ENCODE results near the gene TBC1D23.
"Not testable (repeated sequence)": the region's sequence is repeated elsewhere in the genome, so short reads cannot be mapped to it uniquely, and the experiment has no call there.

TBC1D23 gene

GRCh38 chr3:100310355-100310965 is 49.7 kb downstream of the TBC1D23 start:
- no peak for DNase-seq

DNA sequence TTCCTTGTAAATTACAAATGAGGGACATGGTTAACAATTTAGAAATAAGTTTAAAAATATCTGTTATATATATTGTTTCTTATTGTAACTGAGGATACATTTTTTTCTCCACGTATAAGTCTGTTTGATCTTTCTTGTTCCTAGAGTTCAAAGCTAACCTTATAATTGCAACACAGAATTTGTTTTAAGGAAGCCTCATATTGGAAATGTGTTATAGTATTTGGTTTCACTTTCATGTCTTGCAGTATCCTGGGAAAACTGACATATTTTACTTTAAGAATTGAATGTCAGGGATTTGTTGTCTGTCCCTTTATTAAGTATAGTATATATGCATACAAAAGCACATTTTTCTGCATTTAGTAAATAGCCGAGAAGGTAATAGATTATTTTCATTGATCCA is 50.2 kb downstream of the TBC1D23 start:
- no peak for DNase-seq

DNA sequence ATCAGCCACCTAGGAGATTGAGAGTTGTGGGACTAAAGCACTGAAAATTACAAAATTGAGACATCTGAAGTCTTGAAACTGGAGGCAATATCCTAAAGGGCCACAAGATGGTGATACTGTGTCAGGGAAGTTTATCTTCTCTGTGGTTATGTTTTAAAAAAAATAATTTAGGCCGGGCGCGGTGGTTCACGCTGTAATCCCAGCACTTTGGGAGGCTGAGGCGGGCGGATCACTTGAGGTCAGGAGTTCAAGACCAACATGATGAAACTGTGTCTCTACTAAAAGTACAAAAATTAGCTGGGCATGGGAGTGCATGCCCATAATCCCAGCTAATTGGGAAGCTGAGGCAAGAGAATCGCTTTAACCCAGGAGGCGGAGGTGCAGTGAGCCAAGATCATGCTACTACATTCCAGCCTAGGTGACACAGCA is 55.9 kb downstream of the TBC1D23 start:
- peak; percentile 56 for DNase-seq

- DNase-seq = no peak
Measured at GRCh38 chr3:100317912-100318311, 57.1 kb downstream of the TBC1D23 start.

DNA sequence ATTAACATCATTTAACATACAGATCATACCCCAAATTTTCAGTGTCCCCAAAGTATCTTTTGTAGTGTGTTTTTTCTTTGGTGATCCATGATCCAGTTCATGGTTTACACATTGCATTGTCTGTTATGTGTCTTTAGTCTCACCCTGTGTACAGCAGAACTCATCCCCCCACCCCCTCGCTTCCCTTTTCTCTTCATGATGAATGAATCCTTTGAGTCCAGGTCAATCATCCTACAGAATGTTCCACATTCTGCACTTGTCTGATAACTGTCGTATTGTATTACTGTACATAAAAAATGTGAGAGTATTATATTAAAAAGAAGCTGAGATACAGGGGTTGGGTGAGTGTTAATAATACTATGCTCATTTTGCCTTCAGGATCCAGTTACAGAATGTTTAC is 59.2 kb downstream of the TBC1D23 start:
- no peak for DNase-seq

DNA sequence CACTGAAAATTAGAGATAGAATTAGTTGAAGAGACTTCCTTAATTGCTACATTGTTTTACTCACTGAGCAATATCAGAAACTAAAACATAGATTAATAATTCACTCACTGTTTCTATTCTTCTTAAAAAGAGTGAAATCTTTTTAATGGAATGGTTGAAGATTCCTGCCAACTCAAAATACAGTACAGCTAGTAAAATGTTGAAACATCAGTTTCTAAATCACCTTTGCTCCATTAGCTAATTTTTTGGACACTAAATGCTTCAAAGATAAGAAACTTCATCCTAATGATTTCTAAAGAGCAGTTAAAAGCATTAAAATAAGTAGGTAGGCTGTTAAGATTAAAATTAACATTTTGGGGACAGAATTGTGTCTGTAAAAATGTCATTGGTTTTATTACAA is 63.3 kb downstream of the TBC1D23 start:
- DNase-seq = no peak

DNA sequence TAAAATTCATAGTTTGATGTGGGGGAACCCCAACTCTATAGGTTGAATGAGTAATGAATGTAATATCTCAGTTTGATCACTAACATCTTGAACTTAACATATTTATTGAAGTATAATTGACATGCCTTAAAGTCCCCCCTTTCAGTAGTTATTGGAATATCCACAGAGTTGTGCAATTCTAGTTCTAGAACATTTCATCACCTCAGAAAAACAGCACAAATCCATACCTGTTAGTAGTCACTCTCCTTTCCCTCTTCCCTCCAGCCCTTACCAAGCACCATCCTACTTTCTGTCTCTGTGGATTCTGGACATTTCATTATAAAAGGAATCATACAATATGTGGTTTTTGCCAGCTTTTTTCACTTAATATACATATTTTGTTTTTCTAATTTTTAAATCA is 65.0 kb downstream of the TBC1D23 start:
- no peak for DNase-seq

DNA sequence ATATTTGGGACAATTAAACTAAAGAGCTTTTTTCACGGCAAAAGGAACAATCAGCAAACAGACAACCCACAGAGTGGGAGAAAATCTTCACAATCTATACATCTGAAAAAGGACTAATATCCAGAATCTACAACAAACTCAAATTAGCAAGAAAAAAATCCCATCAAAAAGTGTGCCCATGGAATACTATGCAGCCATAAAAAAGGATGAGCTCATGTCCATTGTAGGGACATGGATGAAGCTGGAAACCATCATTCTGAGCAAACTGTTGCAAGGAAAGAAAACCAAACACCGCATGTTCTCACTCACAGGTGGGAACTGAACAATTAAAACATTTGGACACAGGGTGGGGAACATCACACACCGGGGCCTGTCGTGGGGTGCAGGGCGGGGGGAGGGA is 66.6 kb downstream of the TBC1D23 start:
- DNase-seq = not testable (repeated sequence)

DNA sequence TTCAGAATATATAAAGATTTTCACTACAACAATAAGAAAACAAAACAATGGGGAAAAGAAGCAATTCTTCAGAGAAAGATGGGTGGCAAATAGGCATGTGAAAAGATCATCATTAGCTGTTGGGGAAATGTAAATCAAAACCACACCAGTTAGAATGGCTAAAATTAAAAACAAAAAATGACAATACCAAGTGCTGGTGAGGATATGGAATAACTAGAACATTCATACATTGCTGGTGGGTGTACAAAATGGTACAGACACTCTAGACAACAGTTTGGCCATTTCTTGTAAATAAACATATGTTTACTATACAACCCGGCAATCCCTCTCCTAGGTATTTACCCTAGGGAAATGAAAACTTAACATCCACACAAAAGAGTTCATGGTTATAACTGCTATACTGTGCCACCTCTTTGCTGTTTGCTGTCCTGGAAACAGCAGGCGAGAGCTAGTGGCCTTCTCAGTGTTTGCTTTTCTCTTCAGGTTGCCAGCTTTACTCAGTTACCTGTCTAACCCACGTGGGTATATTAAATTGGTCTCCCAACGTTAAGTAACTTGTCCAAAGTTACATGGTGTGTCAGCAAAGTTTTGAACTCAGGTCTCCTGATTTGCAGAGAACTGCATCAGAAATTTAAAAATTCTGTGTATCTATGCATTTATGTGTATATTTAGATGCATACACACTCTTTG is 69.2 kb downstream of the TBC1D23 start:
- peak; percentile 69 for DNase-seq

- no peak for DNase-seq
Measured at GRCh38 chr3:100330651-100331050, 69.9 kb downstream of the TBC1D23 start.

GRCh38 chr3:100331660-100332059 is 70.9 kb downstream of the TBC1D23 start:
- DNase-seq = no peak

DNA sequence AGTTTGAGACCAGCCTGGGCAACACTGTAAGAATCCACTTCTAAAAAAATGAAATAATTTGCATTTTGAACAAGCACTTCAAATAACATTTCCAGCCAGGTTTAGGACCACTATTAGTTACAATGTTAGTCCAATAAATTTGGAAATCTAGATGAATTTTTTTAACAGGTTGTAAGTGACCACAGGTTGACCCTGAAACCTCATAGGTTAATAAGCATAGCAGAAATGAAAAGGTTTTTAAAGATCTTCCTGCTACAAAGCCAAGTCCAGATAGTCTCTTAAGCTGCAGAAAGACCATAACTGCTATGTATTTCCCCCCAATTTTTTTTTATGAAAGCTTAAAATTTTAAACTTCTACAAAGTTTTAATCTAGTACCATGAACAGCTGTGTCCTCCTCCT is 72.3 kb downstream of the TBC1D23 start:
- no peak for DNase-seq

DNA sequence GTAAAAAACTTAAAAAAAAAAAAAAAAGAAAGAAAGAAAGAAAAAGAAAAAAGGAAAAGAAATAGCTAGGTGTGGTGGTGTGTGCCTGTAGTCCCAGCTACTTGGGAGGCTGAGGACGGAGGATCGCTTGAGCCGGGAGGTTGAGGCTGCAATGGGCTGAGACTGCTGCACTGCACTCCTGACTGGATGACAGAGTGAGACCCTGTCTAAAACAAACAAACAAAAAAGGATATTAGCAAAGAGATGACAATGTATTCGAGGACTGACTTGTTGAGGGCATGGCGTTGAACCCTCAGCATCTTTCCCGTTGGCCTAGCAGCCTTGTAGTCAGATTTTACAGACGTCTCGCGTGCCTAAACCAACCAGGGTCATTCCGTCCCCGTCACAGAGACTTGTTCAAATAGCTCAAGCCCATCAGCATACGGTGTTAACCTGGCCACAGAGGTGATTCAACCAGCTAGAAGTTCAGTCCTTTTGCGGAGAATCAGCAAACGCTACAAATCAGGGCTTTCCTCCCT is 73.2 kb downstream of the TBC1D23 start:
- DNase-seq = peak; percentile 77

DNA sequence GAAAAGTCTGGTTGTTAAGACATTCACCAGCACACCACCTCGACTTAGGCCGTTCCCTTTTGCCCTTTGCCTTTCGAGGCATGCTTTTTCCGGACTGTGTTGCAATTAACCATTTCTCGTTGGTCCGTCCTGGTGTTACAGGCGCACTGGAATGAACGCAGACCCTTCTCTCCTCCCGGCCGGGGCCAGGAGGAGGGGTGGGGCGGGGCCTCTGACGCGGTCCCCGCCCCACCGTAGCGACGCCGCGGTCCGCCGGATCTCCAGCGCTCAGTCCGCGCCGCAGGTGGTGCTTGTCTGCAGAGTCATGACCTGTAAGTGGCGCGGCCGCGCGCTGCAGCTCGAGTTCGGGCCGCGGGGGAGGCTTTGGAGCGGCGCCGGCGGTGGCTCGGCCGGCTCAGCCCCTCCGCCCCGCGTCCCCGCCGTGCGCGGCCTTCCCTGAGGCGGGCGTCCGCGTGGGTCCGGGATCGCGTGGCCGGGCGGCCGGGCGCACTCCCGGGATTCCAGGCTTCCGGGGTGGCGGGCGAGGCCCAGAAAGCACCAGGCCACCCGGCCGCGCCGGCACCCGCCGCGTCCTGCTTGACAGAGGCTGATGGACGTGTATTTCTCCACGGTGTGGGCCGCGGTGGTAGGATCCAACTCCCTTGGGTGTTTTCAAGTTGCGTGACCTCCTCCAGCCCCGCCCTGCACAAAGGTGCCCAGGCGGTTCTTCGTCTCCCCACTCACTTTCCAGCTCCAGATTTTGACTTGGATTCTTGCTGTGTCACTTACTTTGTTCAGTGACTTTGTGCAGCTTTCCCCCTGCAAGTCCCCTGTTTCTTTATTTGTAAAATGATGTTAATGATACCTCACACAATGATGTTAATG is 73.9 kb downstream of the TBC1D23 start, which contains the start of gene NIT2:
NIT2 (plus strand) TSS at position 270 of the 864 bp plus-strand sequence; CDS start at position 305, 35 bp downstream.
- DNase-seq = peak; percentile 89

DNA sequence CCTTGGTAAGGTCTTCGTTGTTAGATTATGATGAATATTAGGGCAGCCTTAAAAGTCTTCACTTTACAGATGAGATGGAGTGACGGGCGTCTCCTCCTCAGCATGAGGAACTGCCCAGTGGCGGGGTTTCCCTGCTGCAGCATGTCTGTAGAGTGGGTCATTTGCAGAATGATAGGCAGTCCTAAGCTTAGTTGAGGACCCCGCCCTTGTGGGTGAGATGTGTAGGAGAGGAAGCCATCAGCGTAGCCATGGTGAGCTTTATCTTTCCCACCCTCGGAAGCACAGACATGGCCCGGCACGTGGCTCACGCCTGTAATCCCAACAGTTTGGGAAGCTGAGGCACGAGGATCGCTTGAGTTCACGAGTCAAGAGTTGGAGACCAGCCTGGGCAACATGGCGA is 74.6 kb downstream of the TBC1D23 start:
- peak; percentile 49 for DNase-seq

DNA sequence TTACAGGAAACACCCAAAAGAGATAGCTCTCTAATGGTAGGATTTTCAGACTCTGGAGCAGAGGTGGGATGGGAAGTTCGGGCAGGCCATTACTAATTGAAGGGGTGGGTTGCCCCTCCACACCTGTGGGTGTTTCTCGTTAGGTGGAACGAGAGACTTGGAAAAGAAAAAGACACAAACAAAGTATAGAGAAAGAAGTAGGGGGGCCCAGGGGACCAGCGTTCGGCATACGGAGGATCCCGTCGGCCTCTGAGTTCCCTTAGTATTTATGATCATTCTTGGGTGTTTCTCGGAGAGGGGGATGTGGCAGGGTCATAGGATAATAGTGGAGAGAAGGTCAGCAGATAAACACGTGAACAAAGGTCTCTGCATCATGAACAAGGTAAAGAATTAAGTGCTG is 75.4 kb downstream of the TBC1D23 start:
- DNase-seq = not testable (repeated sequence)

DNA sequence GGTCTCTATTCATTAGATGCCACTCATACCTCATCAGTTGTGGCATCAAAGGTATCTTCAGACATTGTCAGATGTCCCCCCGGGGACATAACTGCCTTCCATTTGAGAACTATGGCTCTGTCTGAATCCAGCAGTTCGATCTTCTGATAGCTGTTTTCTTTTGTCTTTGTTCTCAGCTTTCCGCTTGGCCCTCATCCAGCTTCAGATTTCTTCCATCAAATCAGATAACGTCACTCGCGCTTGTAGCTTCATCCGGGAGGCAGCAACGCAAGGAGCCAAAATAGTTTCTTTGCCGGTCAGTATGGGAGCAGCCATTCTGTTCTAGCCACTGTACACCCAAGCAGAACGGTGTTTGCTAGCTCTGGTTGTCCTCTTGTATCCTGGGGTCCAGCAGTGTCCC is 78.1 kb downstream of the TBC1D23 start:
- DNase-seq = no peak

DNA sequence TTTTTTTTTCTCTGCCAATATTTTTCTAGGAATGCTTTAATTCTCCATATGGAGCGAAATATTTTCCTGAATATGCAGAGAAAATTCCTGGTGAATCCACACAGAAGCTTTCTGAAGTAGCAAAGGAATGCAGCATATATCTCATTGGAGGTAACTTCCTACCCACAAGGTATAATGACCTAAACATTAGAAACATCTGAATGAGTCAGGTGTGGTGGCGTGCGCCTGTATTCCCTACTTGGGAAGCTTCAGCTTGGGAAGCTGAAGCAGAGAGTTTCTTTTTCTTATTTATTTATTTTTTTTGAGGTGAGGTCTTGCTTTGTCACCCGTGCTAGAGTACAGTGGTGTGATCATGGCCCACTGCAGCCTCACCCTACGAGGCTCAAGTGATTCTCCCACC is 79.0 kb downstream of the TBC1D23 start:
- no peak for DNase-seq

DNA sequence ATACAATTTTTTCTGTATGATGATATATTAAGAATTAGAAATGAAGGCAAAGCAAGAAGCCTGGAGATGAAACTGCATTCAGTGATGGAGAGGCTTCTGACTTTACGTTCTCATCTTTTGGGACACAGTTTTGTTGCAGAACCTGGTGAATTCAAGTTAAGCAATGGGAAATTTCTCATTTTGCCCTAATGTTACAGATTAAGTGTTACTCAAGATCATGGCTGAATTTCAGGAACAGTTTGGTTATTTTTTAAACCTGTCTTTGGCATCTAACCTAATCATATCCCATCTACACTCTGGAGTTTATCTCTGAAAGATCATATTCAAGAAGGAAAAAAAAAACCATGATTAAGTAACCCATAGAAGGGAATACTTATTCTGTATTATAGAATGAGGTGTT is 79.7 kb downstream of the TBC1D23 start:
- DNase-seq = no peak

GRCh38 chr3:100348727-100349126 is 87.9 kb downstream of the TBC1D23 start:
- no peak for DNase-seq

DNA sequence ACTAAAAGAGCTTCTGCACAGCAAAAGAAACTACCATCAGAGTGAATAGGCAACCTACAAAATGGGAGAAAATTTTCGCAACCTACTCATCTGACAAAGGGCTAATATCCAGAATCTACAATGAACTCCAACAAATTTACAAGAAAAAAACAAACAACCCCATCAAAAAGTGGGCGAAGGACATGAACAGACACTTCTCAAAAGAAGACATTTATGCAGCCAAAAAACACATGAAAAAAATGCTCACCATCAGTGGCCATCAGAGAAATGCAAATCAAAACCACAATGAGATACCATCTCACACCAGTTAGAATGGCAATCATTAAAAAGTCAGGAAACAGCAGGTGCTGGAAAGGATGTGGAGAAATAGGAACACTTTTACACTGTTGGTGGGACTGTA is 91.0 kb downstream of the TBC1D23 start:
- not testable (repeated sequence) for DNase-seq

DNA sequence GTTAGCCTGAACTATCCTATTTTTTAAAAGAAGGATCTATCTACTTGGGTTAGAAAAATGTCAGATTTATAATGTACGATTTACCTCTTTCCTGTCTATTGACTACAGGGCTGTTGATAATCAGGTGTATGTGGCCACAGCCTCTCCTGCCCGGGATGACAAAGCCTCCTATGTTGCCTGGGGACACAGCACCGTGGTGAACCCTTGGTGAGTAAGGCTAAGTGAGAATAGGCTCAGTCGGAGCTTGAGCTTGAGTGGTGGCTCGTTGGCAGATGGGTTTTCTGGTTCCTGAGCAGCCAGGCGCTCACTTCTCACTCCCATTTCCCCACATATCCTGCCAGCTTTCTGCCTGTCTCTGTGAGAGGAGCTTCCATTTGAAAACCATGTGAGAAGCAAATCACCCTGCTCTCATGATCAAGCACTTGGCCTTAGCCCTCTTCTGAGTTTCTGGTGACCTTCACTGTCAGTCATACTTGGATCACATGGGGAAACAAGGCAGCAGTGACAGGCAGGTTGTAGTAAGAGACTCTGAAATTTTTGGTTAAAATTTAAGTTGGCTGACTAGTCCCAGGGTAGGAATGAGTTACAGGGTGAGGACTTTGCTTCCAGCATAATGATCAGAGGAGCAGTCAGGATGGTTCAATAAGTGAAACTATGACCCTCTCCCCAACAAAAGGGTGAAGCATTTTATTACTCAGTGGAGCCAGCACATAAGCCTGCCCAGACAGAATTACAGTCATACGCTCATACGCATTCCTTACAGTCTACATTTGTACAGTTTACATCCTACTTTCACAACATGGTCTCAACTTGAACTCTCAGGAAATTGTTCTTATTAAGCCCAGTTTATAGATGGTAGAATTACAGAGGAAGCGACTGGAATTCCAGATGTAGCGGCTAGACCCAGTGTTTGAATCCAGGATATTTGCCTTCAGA is 91.8 kb downstream of the TBC1D23 start:
- DNase-seq = no peak
